OCI-LY1 (cell line): ENCODE measurements around the gene NPM3.

Experiments
- H2AFZ ChIP-seq: fragments of 200-600 bp; sonication (generic), shearing (Covaris generic); 2 replicates; pipeline ENCODE4 v1.6.0; 2014; ENCODE audit warnings: antibody characterized with exemption, mild to moderate bottlenecking, low read length
- H3F3A ChIP-seq: fragments of 200-600 bp; sonication (generic), shearing (Covaris generic); 2 replicates; pipeline ENCODE4 v1.6.0; 2014; ENCODE audit warnings: mild to moderate bottlenecking, antibody characterized with exemption, low read length, moderate library complexity; ENCODE audit not compliant: insufficient read depth
- H3K27ac ChIP-seq: fragments of 200-600 bp; sonication (generic); 2 replicates; pipeline ENCODE4 v1.5.1; 2014; ENCODE audit warnings: low read length, mixed run types, mild to moderate bottlenecking, low read depth; ENCODE audit not compliant: poor library complexity, severe bottlenecking
- H3K27me3 ChIP-seq: fragments of 200-600 bp; sonication (generic); 2 replicates; pipeline ENCODE4 v1.6.0; 2014; ENCODE audit warnings: antibody characterized with exemption, mild to moderate bottlenecking, low read length, moderate library complexity; ENCODE audit not compliant: insufficient read depth
- H3K36me3 ChIP-seq: fragments of 200-600 bp; sonication (generic); 2 replicates; pipeline ENCODE4 v1.6.1; 2014; ENCODE audit warnings: mild to moderate bottlenecking, antibody characterized with exemption, low read length, moderate library complexity, mixed read lengths; ENCODE audit not compliant: insufficient read depth
- H3K4me1 ChIP-seq: fragments of 200-600 bp; sonication (generic); 2 replicates; pipeline ENCODE4 v1.5.1; 2014; ENCODE audit warnings: mild to moderate bottlenecking, low read length, moderate library complexity; ENCODE audit not compliant: insufficient read depth, severe bottlenecking
- H3K4me2 ChIP-seq: fragments of 200-600 bp; sonication (generic), shearing (Covaris generic); 2 replicates; pipeline ENCODE4 v1.6.1; 2014; ENCODE audit warnings: low read length
- H3K4me3 ChIP-seq: fragments of 200-600 bp; sonication (generic); 2 replicates; pipeline ENCODE4 v1.5.1; 2014; ENCODE audit warnings: low read length, low read depth, mild to moderate bottlenecking, mixed read lengths; ENCODE audit not compliant: poor library complexity, severe bottlenecking
- H3K79me2 ChIP-seq: fragments of 200-600 bp; shearing (Covaris generic); 2 replicates; pipeline ENCODE4 v1.6.1; 2016; ENCODE audit warnings: mixed run types, low read length, mixed read lengths; ENCODE audit not compliant: insufficient read depth
- H3K9ac ChIP-seq: fragments of 200-600 bp; sonication (generic), shearing (Covaris generic); 2 replicates; pipeline ENCODE4 v1.6.1; 2014; ENCODE audit warnings: mild to moderate bottlenecking, low read length, mixed read lengths
- H3K9me2 ChIP-seq: fragments of 200-600 bp; sonication (generic), shearing (Covaris generic); 2 replicates; pipeline ENCODE4 v1.6.1; 2014; ENCODE audit warnings: low read depth, mild to moderate bottlenecking, low read length, mixed read lengths
- H3K9me3 ChIP-seq: fragments of 200-600 bp; shearing (Covaris generic); 2 replicates; pipeline ENCODE4 v1.6.1; 2014; ENCODE audit warnings: low read length, mixed read lengths
- H4K20me1 ChIP-seq: fragments of 200-600 bp; sonication (generic), shearing (Covaris generic); 2 replicates; pipeline ENCODE4 v1.6.0; 2016; ENCODE audit warnings: mild to moderate bottlenecking, low read length; ENCODE audit not compliant: insufficient read depth
- EZH2 ChIP-seq: fragments of 200-600 bp; sonication (generic), shearing (Covaris generic); IDR thresholded peaks from 2 replicates; pipeline ENCODE4 v1.8.0; 2017; ENCODE audit warnings: borderline replicate concordance, mixed run types, mild to moderate bottlenecking, antibody characterized with exemption, low read length, moderate library complexity, mixed read lengths
- TF ChIP-seq, protein P1 (sequence below): fragments of 200-600 bp; sonication (generic), shearing (Covaris generic); IDR thresholded peaks from 2 replicates; pipeline ENCODE4 v1.5.1; 2017; ENCODE audit warnings: mild to moderate bottlenecking, antibody characterized with exemption, low read length, moderate library complexity, mixed read lengths

NPM3 gene

DNA sequence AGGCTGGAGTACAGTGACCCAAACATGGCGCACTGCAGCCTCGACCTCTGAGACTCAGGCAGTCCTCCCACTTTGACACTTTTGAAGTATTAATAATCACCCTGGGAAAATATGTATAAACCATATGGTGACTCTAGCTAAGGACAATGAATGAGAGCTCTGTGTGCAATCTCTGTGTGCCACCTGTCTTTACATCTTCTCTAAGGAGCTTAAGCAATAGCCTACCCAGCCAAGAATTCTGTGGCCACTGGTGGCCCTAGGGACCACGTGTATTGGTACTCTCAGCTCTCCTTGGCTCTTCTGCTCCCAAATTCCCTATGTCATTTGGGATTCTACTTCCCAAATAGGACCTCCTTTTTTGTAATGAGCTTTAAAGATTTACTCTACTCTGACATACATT lies 31.0 kb downstream of the NPM3 start:
- no peak overlapping the region for H2AFZ ChIP-seq
- H3K9ac ChIP-seq, result no peak overlapping the region
- no peaks in the 10 kb centered on the region for H3K79me2 ChIP-seq
- no peaks in the 10 kb centered on the region for H3K4me1 ChIP-seq
- TF ChIP-seq, protein P1, sequence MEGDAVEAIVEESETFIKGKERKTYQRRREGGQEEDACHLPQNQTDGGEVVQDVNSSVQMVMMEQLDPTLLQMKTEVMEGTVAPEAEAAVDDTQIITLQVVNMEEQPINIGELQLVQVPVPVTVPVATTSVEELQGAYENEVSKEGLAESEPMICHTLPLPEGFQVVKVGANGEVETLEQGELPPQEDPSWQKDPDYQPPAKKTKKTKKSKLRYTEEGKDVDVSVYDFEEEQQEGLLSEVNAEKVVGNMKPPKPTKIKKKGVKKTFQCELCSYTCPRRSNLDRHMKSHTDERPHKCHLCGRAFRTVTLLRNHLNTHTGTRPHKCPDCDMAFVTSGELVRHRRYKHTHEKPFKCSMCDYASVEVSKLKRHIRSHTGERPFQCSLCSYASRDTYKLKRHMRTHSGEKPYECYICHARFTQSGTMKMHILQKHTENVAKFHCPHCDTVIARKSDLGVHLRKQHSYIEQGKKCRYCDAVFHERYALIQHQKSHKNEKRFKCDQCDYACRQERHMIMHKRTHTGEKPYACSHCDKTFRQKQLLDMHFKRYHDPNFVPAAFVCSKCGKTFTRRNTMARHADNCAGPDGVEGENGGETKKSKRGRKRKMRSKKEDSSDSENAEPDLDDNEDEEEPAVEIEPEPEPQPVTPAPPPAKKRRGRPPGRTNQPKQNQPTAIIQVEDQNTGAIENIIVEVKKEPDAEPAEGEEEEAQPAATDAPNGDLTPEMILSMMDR, result no peak
- TF ChIP-seq EZH2, result no peak
- no peak overlapping the region for H3K4me2 ChIP-seq
- no peak overlapping the region for H3K4me3 ChIP-seq
- no peaks in the 10 kb centered on the region for H3K36me3 ChIP-seq
- H3K9me3 ChIP-seq, result no peaks in the 10 kb centered on the region
- H3K9me2 ChIP-seq, result no peaks in the 10 kb centered on the region
- no peaks in the 10 kb centered on the region; the same call in 1 of the 2 replicates for H3K27me3 ChIP-seq
- H4K20me1 ChIP-seq, result no peaks in the 10 kb centered on the region
- no peak overlapping the region for H3K27ac ChIP-seq
- H3F3A ChIP-seq, result no peaks in the 10 kb centered on the region

DNA sequence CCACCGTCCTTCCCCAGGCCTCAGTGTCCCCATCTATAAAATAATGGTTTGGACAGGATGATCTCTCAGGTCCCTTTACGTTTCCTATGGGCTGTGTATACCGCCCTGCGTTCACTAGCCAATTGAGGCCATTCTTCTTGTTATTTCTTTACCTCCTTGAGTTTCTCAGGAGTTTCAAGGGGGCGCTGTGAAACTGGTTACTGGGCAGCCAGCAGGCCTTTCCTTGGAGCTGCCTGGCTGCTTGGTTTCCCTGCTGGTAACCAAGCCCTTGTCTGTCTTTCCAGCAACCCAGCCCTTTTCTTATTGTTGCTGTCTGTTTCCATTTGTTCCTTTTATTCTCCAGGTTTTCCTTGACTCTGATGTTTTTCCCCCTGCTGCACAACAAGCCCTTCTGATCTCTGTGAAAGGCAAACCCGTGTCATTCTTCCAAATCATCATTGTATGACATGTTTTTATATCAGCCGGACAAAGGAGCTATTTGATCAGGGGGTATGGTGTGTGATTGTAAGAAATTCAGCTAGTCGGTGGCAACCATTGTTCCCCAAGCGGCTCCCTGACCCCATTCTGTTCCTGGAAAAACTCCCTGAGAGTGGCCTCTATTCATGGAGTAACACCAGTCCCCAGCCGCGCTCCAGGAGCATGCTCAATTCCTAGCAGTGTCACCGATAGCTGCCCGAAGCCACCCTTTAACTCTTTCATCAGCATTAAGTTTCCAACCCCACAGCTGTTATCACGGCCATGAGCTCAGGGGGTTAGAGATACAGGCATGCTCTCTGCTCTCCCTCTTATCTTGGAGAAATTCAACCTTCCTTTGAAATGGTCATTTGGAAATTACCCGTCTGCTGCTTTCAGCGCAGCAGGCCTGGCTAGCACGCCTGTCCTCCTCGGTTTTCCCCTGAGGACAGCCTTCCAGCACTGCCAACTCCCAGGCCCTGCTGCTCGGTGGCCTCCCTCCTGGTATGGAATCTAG lies 33.9 kb downstream of the NPM3 start:
- H4K20me1 ChIP-seq, result no peaks in the 10 kb centered on the region
- no peak for TF ChIP-seq EZH2
- TF ChIP-seq, protein P1, result no peak
- no peak overlapping the region for H3K9ac ChIP-seq
- no peak overlapping the region for H3K4me3 ChIP-seq
- no peaks in the 10 kb centered on the region for H3K9me2 ChIP-seq
- H3F3A ChIP-seq, result no peaks in the 10 kb centered on the region
- H3K4me2 ChIP-seq, result no peak overlapping the region
- no peaks in the 10 kb centered on the region; the same call in 1 of the 2 replicates for H3K27me3 ChIP-seq
- no peaks in the 10 kb centered on the region for H3K9me3 ChIP-seq
- H3K36me3 ChIP-seq, result no peaks in the 10 kb centered on the region
- H3K27ac ChIP-seq, result no peak overlapping the region
- H3K79me2 ChIP-seq, result no peaks in the 10 kb centered on the region
- H2AFZ ChIP-seq, result no peak overlapping the region
- no peaks in the 10 kb centered on the region for H3K4me1 ChIP-seq

DNA sequence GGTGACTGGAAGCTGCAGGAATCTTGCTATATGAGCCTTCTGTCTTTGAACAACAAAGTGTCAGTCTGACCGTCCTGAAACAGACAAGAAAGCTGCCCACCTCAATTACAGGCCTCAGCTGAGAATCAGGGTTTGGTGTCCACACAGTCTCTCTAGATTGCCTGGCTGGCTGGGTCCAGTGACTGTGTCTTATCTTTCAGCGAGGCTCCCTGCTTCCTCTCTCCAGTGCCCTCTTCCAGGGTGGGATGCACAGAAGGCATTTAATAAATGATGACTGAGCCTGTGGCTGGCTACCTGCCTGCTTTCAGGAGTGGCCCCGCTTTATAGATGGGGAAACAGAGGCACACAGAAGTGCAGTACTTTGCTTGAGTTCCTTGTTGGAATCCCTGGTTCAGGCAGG lies 34.8 kb downstream of the NPM3 start:
- Histone ChIP-seq H3K79me2 (no peaks in the 10 kb centered on the region), H3K36me3 (no peaks in the 10 kb centered on the region), H3K27me3 (no peaks in the 10 kb centered on the region; the same call in 1 of the 2 replicates), H2AFZ (no peak overlapping the region), H4K20me1 (no peaks in the 10 kb centered on the region), H3K9ac (no peak overlapping the region), H3K27ac (no peak overlapping the region), H3F3A (no peaks in the 10 kb centered on the region), H3K4me2 (no peak overlapping the region), H3K4me1 (no peaks in the 10 kb centered on the region), H3K9me2 (no peaks in the 10 kb centered on the region), H3K9me3 (no peaks in the 10 kb centered on the region), H3K4me3 (no peak overlapping the region)
- no peak for TF ChIP-seq EZH2
